Heart left ventricle (tissue), 16 donors: Measurements from ENCODE around the gene ARID5A. TPM values are rescaled to one million over a fixed set of nuclear protein-coding genes. Genes with fewer than 3 reads are reported as not detected.

ENCODE experiments used
- ATAC-seq, 4 donors: fragments of 200-7000 bp; cut with Tn5 transposase; one replicate each; pipeline ENCODE4 v1.9.1; 2020 to 2022; ENCODE audit warnings: moderate library complexity in 4 of 4, mild to moderate bottlenecking in 3 of 4, moderate number of reproducible peaks in 1 of 4
- DNase-seq, 5 donors: peaks; one replicate each; pipeline ENCODE4 v3.0.0-alpha.2; 2020
- H3K27ac ChIP-seq, 12 donors: fragments of 200-600 bp; sonication (generic) in 4 of 12; one replicate each; pipeline versions ENCODE4 v1.5.0 to v1.8.0; 2016 to 2022; ENCODE audit warnings: mild to moderate bottlenecking in 2 of 12
- H3K27me3 ChIP-seq, 9 donors: fragments of 200-600 bp; sonication (generic) in 2 of 9; one replicate each; pipeline versions ENCODE4 v1.5.1 to v1.8.0; 2016 to 2022; ENCODE audit warnings: mild to moderate bottlenecking in 3 of 9
- H3K36me3 ChIP-seq, 9 donors: fragments of 200-600 bp; sonication (generic) in 2 of 9; one replicate each; pipeline versions ENCODE4 v1.5.0 to v1.8.0; 2018 to 2022; ENCODE audit warnings: mild to moderate bottlenecking in 2 of 9
- H3K4me1 ChIP-seq, 12 donors: fragments of 200-600 bp; sonication (generic) in 4 of 12; one replicate each; pipeline versions ENCODE4 v1.5.0 to v1.8.0; 2016 to 2022; ENCODE audit warnings: mild to moderate bottlenecking in 3 of 12
- H3K4me3 ChIP-seq, 12 donors: fragments of 200-600 bp; sonication (generic) in 4 of 12; one replicate each; pipeline versions ENCODE4 v1.5.0 to v1.8.0; 2017 to 2022; ENCODE audit warnings: mild to moderate bottlenecking in 9 of 12, moderate library complexity in 4 of 12
- H3K9me3 ChIP-seq, 12 donors: fragments of 200-600 bp; sonication (generic) in 4 of 12; one replicate each; pipeline versions ENCODE4 v1.5.0 to v1.8.0; 2016 to 2022; ENCODE audit warnings: mild to moderate bottlenecking in 1 of 12
- CTCF ChIP-seq, 12 donors: fragments of 200-600 bp; sonication (generic) in 4 of 12; IDR thresholded peaks; one replicate each; pipeline versions ENCODE4 v1.5.0 to v1.8.0; 2018 to 2022; ENCODE audit warnings: antibody characterized with exemption in 12 of 12, mild to moderate bottlenecking in 5 of 12
- POLR2A ChIP-seq, 2 donors: fragments of 450-650 bp; IDR thresholded peaks; one replicate each; pipeline ENCODE4 v1.6.1; 2017; ENCODE audit warnings: antibody characterized with exemption in 2 of 2, mild to moderate bottlenecking in 2 of 2, moderate library complexity in 2 of 2
- WGBS, 4 donors: extraction: QIAGEN DNeasy Blood & Tissue Kit in 2 of 4; methylation state at CpG; one replicate each; pipeline versions ENCODE4 v1.1.5 to v1.1.7; 2013 to 2018; 5-methylcytosine and 5-hydroxymethylcytosine counted together
- intact Hi-C, 10 donors: fragments of 100-400 bp; cut with DNase I; formaldehyde crosslinking; loops; one replicate each; pipeline versions ENCODE4 v1.11.1 to v1.14.2; 2022
- polyA plus RNA-seq, 2 donors: library from polyadenylated mRNA; stranded (reverse); fragments of 200-250 nt; gene quantifications; one replicate each; pipeline ENCODE4 v1.2.3, GENCODE V29; 2013
- total RNA-seq, 9 donors: library from RNA; depleted of rRNA in 2 of 9; stranded (reverse); fragments of >200 nt in 2 of 9; fragmentation: NEBNext Ultra II Directional in 3 of 9; extraction: Animal tissue kit (Norgen Biotek cat#: 25700) in 3 of 9; gene quantifications; one replicate each; pipeline versions ENCODE4 v1.1.0 to v1.2.4, GENCODE V29; 2016 to 2023
- donor health status: ischemic (EF 13 %, LVEDD 7.1; RV severe dilation, severe dysfunction).
- donor health status: healthy with polysubstance abuse.
- donor health status: DM: no; HTN: yes; CAD: no.
- donor health status: DM: no; HTN: no; CAD: no.
- donor health status: ischemic (EF 25% LVEDD 6.9; RV normal size, moderate dysfunction).
- donor health status: ischemic (EF 25% LVEDD 5.7; RV mildly dilated, moderate dysfunction).
- donor health status: healthy.
- donor health status: DM: yes; HTN: yes; CAD: no.
- donor health status: ischemic (EF 35%, LVEDD 5.7; RV mildly dilated, moderate dysfunction).
- donor health status: nonischemic (EF 11% LVEDD 7.7; RV severe dilation, severe dysfunction).
- donor health status: DM: yes; HTN: yes; CAD: no.
- donor health status: PGD.
- donor health status: ischemic (EF 29% LVEDD 5.4; RV normal size, mild dysfunction).
- donor health status: nonischemic (EF 23%, LVEDD 6.1; RV moderate dilation, normal function).

Gene ARID5A
- total and polyA plus RNA-seq, 11 donors, result 13.3 to 50.2 (median 35.6) TPM

- WGBS, 4 donors, result 89 to 98% (median 92%) methylated on average over 5 of the region's 5 CpGs
- H3K27me3 ChIP-seq, result no peaks in the 10 kb centered on the region
- H3K4me1 ChIP-seq, result peaks cover 0 to 18% (median 7%) of the 10 kb centered on the region in 12 donors
- peak overlapping the region in 1 of 12 donors; percentile 57 for H3K27ac ChIP-seq
- H3K4me3 ChIP-seq, result no peak overlapping the region
- ATAC-seq (no peak), DNase-seq (no peak)
- intact Hi-C loops, result no loop called here
- no peak for TF ChIP-seq POLR2A (IDR thresholded peaks at IDR 0.05)
- TF ChIP-seq CTCF (IDR thresholded peaks at IDR 0.05), result no peak
- no peaks in the 10 kb centered on the region for H3K9me3 ChIP-seq
- peaks cover 0 to 84% (median 76%) of the 10 kb centered on the region in 9 donors for H3K36me3 ChIP-seq
Measured at GRCh38 chr2:96594691-96595152, 58.2 kb downstream of the ARID5A start.

- DNase-seq (no peak), ATAC-seq (peak in 3 of 4 donors; percentile 30 to 50 (median 43))
- Histone ChIP-seq H3K27me3 (no peaks in the 10 kb centered on the region), H3K9me3 (no peaks in the 10 kb centered on the region), H3K4me3 (no peak overlapping the region), H3K36me3 (peaks cover 0 to 100% (median 95%) of the 10 kb centered on the region in 9 donors), H3K27ac (no peak overlapping the region), H3K4me1 (peaks cover 0 to 15% (median 4%) of the 10 kb centered on the region in 12 donors)
- intact Hi-C loops, result no loop called here
- TF ChIP-seq CTCF (IDR thresholded peaks at IDR 0.05), result no peak
Measured at GRCh38 chr2:96596596-96596995, 60.0 kb downstream of the ARID5A start.

- TF ChIP-seq CTCF (IDR thresholded peaks at IDR 0.05) (no peak), POLR2A (IDR thresholded peaks at IDR 0.05) (no peak)
- DNase-seq, result no peak
- Histone ChIP-seq H3K4me3 (no peak overlapping the region), H3K9me3 (no peaks in the 10 kb centered on the region), H3K4me1 (peaks cover 0 to 15% (median 4%) of the 10 kb centered on the region in 12 donors), H3K27ac (no peak overlapping the region), H3K36me3 (peaks cover 0 to 100% (median 98%) of the 10 kb centered on the region in 9 donors), H3K27me3 (no peaks in the 10 kb centered on the region)
- intact Hi-C loops, result no loop called here
- no peak for ATAC-seq
- 59 to 67% (median 66%) methylated on average over 2 of the region's 2 CpGs for WGBS, 4 donors
Measured at GRCh38 chr2:96599941-96600340, 63.4 kb downstream of the ARID5A start.

DNA sequence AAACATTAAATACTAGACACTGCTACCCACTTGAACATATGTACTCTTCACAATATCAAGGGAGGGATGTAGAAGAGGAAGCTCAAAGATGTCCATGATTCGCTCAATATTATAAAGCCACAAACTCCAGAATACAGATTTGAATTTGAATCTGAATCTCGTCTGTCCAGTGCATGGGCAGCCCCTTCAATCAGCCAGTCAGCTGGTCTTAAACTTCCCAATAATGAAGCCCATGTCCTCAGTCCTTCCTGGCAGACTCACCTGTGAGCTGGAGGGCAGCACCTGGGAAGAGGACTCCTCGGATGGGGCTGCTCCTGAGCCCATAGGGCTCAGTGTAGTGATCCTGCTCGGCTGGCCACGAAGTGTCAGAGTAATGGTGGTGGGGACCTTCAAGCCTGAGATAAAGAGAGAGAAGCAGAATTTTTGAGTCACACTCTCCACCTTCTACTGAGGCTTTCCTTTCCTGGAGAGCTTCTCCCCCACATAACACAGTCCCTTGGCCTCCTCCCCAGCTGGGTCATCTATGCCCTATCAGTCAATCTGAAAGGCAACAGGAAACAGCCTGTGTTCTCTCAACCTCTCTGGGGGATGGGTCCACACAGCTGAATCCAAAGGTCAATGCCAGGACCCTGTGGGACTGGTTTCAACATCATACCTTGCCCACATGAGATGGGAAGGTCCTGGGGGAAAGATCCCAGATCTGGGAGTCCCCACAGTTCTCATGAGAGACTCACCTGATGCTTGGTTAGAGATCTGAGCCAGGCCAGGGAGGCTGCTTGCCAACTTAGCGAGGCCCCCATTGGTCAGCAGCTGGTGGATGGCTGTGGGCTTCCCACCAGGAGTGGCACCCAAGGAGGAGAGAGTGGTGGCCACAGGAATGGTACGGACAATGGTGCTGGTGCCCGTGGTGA is 65.1 kb downstream of the ARID5A start:
- 90 to 93% (median 91%) methylated on average over 8 of the region's 8 CpGs for WGBS, 4 donors
- TF ChIP-seq CTCF (IDR thresholded peaks at IDR 0.05), result no peak
- TF ChIP-seq POLR2A (IDR thresholded peaks at IDR 0.05), result no peak
- H3K4me3 ChIP-seq, result no peak overlapping the region
- H3K27ac ChIP-seq, result no peak overlapping the region
- DNase-seq (no peak), ATAC-seq (peak in 3 of 4 donors; percentile 8 to 48 (median 18))
- peaks cover 0 to 100% (median 98%) of the 10 kb centered on the region in 9 donors for H3K36me3 ChIP-seq
- no peaks in the 10 kb centered on the region for H3K9me3 ChIP-seq
- H3K4me1 ChIP-seq, result peaks cover 0 to 19% (median 5%) of the 10 kb centered on the region in 12 donors
- no peaks in the 10 kb centered on the region for H3K27me3 ChIP-seq
- intact Hi-C loops, result no loop called here
